ENCODE results near the gene NLRP3. TPM values are rescaled to one million over a fixed set of nuclear protein-coding genes. Genes with fewer than 3 reads are reported as not detected.

Gene NLRP3
- total and polyA plus RNA-seq, 2 of the 13 experiments (the other 11 are each of a cell fraction or from before 2014, with no cell fraction given), result not detected

DNA sequence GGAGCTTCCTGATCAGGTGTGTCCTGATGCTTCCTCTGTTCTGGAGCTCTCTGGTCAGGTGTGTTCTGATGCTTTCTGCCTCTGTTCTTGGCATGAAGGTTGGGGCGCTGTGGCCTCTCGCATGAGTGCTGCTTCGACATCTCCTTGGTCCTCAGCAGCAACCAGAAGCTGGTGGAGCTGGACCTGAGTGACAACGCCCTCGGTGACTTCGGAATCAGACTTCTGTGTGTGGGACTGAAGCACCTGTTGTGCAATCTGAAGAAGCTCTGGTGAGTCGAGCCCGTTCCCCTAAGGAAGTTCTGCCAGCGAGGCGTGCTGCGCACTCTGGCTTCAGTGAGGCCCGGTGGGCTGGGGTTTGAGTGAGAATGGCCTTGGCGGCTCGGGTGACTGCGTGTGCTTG lies 18.0 kb downstream of the NLRP3 start:
- DNase-seq (ENCODE audit: low spot score), result no peak
- FAIRE-seq, result no peak
- no peak overlapping the region for H3K4me2 ChIP-seq (ENCODE audit: low read depth, low read length)
- peaks cover 6 to 30% of the 10 kb centered on the region in 2 experiments; a peak in 4 of 5 replicates for H3K27me3 ChIP-seq (ENCODE audit: control insufficient read depth in 1 of 2, insufficient read depth in 2 of 2, low read length in 2 of 2)
- H3K4me1 ChIP-seq (ENCODE audit: insufficient read depth, low read length), result no peaks in the 10 kb centered on the region
- 57% methylated on average over 9 of the region's 15 CpGs for WGBS (ENCODE audit: low lambda C conversion rate)
- no peak overlapping the region for H3K9ac ChIP-seq (ENCODE audit: insufficient read depth, low read depth, low read length)
- H3K4me3 ChIP-seq (replicated peaks in 1 of 3; ENCODE audit: insufficient read depth in 1 of 3, low read depth in 2 of 3, low read length in 3 of 3), result no peak overlapping the region
- no peak overlapping the region for H2AFZ ChIP-seq (ENCODE audit: low read length)
- H4K20me1 ChIP-seq (ENCODE audit: insufficient read depth, low read length), result no peaks in the 10 kb centered on the region
- ATAC-seq, result no peak
- in situ Hi-C loops (cut with HindIII; ENCODE audit: extremely low pct_ligation_motif_present, low pct_unique_long_range_greater_than_20kb), result no loop called here
- no TSS peak for BruUV-seq (replicated peaks)
- no peaks in the 10 kb centered on the region for H3K36me3 ChIP-seq (replicated peaks in 1 of 2; ENCODE audit: control insufficient read depth in 1 of 2, insufficient read depth in 2 of 2, low read length in 2 of 2)
- intact Hi-C loops (cut with micrococcal nuclease; ENCODE audit: unreplicated experiment), result no loop called here
- H3K79me2 ChIP-seq (ENCODE audit: insufficient read depth, low read length), result no peaks in the 10 kb centered on the region
- CTCF ChIA-PET (ENCODE audit: low intra/inter-chr PET ratio, low total read pairs), result no interaction called here
- no peaks in the 10 kb centered on the region for H3K9me3 ChIP-seq (ENCODE audit: low read length)
- H3K27ac ChIP-seq (ENCODE audit: extremely low read length, insufficient read depth, low read length), result no peak overlapping the region
- POLR2A ChIA-PET, result no interaction called here
- TF ChIP-seq, protein P1, sequence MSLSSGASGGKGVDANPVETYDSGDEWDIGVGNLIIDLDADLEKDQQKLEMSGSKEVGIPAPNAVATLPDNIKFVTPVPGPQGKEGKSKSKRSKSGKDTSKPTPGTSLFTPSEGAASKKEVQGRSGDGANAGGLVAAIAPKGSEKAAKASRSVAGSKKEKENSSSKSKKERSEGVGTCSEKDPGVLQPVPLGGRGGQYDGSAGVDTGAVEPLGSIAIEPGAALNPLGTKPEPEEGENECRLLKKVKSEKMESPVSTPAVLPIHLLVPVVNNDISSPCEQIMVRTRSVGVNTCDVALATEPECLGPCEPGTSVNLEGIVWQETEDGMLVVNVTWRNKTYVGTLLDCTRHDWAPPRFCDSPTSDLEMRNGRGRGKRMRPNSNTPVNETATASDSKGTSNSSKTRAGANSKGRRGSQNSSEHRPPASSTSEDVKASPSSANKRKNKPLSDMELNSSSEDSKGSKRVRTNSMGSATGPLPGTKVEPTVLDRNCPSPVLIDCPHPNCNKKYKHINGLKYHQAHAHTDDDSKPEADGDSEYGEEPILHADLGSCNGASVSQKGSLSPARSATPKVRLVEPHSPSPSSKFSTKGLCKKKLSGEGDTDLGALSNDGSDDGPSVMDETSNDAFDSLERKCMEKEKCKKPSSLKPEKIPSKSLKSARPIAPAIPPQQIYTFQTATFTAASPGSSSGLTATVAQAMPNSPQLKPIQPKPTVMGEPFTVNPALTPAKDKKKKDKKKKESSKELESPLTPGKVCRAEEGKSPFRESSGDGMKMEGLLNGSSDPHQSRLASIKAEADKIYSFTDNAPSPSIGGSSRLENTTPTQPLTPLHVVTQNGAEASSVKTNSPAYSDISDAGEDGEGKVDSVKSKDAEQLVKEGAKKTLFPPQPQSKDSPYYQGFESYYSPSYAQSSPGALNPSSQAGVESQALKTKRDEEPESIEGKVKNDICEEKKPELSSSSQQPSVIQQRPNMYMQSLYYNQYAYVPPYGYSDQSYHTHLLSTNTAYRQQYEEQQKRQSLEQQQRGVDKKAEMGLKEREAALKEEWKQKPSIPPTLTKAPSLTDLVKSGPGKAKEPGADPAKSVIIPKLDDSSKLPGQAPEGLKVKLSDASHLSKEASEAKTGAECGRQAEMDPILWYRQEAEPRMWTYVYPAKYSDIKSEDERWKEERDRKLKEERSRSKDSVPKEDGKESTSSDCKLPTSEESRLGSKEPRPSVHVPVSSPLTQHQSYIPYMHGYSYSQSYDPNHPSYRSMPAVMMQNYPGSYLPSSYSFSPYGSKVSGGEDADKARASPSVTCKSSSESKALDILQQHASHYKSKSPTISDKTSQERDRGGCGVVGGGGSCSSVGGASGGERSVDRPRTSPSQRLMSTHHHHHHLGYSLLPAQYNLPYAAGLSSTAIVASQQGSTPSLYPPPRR (CRISPR knock-in tag; IDR thresholded peaks at IDR 0.05; ENCODE audit: borderline replicate concordance), result no peak
- TF ChIP-seq SRSF4 (IDR thresholded peaks at IDR 0.05; ENCODE audit: low read depth, low read length, poor library complexity, severe bottlenecking), result no peak
- no peak for TF ChIP-seq FOXM1 (CRISPR knock-in tag; IDR thresholded peaks at IDR 0.05)
- no peak for TF ChIP-seq ZNF75D (CRISPR knock-in tag; IDR thresholded peaks at IDR 0.05; ENCODE audit: borderline replicate concordance)
- no peak for TF ChIP-seq ZSCAN31 (CRISPR knock-in tag; IDR thresholded peaks at IDR 0.05; ENCODE audit: low read depth)
- no peak for TF ChIP-seq TFDP1 (CRISPR knock-in tag; IDR thresholded peaks at IDR 0.05; ENCODE audit: borderline replicate concordance)
- no peak for TF ChIP-seq KMT2B (CRISPR knock-in tag; IDR thresholded peaks at IDR 0.05)
- TF ChIP-seq, protein P2, sequence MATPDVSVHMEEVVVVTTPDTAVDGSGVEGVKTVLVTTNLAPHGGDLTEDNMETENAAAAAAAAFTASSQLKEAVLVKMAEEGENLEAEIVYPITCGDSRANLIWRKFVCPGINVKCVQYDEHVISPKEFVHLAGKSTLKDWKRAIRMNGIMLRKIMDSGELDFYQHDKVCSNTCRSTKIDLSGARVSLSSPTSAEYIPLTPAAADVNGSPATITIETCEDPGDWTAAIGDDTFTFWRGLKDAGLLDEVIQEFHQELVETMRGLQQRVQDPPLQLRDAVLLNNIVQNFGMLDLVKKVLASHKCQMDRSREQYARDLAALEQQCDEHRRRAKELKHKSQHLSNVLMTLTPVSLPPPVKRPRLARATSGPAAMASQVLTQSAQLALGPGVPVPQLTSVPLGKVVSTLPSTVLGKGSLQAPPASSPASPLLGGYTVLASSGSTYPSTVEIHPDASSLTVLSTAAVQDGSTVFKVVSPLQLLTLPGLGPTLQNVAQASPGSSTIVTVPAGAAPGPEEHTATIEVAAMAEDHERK (CRISPR knock-in tag; IDR thresholded peaks at IDR 0.05; ENCODE audit: low read depth), result no peak
- TF ChIP-seq ZBED4 (CRISPR knock-in tag; IDR thresholded peaks at IDR 0.05; ENCODE audit: borderline replicate concordance), result no peak

All from HepG2 (cell line).